ENCODE data around the gene HLX.

Gene HLX

GRCh38 chr1:220876511-220877376, 2.5 kb upstream of the HLX start:
- H3K4me1 ChIP-seq (ENCODE audit: control insufficient read depth, insufficient read depth, low read length), result peaks cover 4% of the 10 kb centered on the region
- no peak overlapping the region for H3K9ac ChIP-seq (ENCODE audit: low read depth, low read length)
- H3K4me3 ChIP-seq (ENCODE audit: low read depth, low read length), result peak overlapping the region; percentile 53
- peaks cover 79% of the 10 kb centered on the region for H3K27me3 ChIP-seq (ENCODE audit: control insufficient read depth, insufficient read depth, low read length)
- H3K9me3 ChIP-seq (ENCODE audit: control insufficient read depth, insufficient read depth, low read length), result no peaks in the 10 kb centered on the region
- H3K36me3 ChIP-seq (ENCODE audit: control insufficient read depth, insufficient read depth, low read length), result no peaks in the 10 kb centered on the region

- Histone ChIP-seq H3K36me3 (ENCODE audit: control insufficient read depth, insufficient read depth, low read length) (no peaks in the 10 kb centered on the region), H3K9ac (ENCODE audit: low read depth, low read length) (no peak overlapping the region), H3K4me3 (ENCODE audit: low read depth, low read length) (peak overlapping the region; percentile 53), H3K4me1 (ENCODE audit: control insufficient read depth, insufficient read depth, low read length) (peaks cover 4% of the 10 kb centered on the region), H3K9me3 (ENCODE audit: control insufficient read depth, insufficient read depth, low read length) (no peaks in the 10 kb centered on the region), H3K27me3 (ENCODE audit: control insufficient read depth, insufficient read depth, low read length) (peaks cover 87% of the 10 kb centered on the region)
Observed at GRCh38 chr1:220877377-220878095, 1.7 kb upstream of the HLX start.

DNA sequence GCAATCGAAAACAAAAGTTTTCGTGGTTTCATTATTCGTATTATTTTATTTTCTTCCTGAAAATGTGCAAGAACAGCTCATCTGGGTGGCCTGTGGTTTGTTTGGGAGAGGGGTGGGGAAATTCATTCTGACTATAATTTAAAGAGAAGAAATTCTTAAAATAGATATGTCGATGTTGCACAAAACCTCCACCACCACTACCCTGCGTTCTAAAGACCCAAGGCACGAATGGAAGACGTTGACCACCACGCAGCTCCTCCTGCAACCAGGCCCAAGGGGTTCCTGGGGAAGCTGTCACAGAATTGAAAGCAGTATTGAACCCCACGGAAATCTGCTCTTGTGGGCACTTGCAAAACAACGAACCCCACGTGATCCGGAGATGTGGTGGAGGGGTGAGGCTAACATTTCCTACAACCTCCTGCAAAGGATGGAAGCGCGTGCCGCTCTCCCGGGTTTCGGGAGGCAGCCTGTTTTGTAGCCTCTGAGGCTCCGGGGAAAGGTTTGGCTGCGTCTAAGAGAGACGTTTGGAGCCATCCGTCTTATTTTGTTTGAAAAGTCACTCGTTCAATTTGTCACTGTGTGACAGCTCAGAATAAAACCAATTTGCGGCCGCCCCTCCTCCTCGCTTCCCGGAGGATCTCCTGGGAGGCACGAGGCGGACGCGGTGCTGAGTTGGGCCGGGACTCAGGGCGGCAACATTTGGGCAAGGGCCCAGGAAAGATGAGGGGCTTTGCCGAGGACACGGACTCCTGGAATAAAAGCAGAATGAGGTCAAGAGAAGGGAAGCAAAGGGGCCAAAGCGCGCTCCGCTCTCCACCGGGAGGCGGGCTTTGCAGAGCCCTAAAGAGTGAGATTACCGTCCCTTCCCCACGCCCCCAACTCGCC, 810 bp upstream of the HLX start:
- Histone ChIP-seq H3K9me3 (ENCODE audit: control insufficient read depth, insufficient read depth, low read length) (no peaks in the 10 kb centered on the region), H3K36me3 (ENCODE audit: control insufficient read depth, insufficient read depth, low read length) (no peaks in the 10 kb centered on the region), H3K4me3 (ENCODE audit: low read depth, low read length) (peak overlapping the region; percentile 53), H3K27me3 (ENCODE audit: control insufficient read depth, insufficient read depth, low read length) (peaks cover 96% of the 10 kb centered on the region), H3K9ac (ENCODE audit: low read depth, low read length) (no peak overlapping the region), H3K4me1 (ENCODE audit: control insufficient read depth, insufficient read depth, low read length) (peaks cover 4% of the 10 kb centered on the region)

GRCh38 chr1:220879509-220880361, 492 bp downstream of the HLX start:
- H3K9me3 ChIP-seq (ENCODE audit: control insufficient read depth, insufficient read depth, low read length), result no peaks in the 10 kb centered on the region
- H3K4me1 ChIP-seq (ENCODE audit: control insufficient read depth, insufficient read depth, low read length), result peaks cover 4% of the 10 kb centered on the region
- no peak overlapping the region for H3K9ac ChIP-seq (ENCODE audit: low read depth, low read length)
- H3K27me3 ChIP-seq (ENCODE audit: control insufficient read depth, insufficient read depth, low read length), result peaks cover 100% of the 10 kb centered on the region
- peak overlapping the region; percentile 53 for H3K4me3 ChIP-seq (ENCODE audit: low read depth, low read length)
- H3K36me3 ChIP-seq (ENCODE audit: control insufficient read depth, insufficient read depth, low read length), result no peaks in the 10 kb centered on the region

DNA sequence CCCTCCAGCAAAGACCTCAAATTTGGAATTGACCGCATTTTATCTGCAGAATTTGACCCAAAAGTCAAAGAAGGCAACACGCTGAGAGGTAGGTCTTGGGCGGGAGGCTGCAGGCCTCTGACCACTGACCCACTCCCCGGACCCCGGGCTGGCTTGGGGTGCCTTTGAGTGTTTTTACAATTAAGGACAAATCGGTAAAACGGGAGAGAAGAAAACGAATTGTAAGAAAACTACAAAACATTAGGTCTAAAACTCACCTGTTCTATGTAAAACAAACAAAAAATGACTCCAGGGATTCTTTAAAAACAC, 1.1 kb downstream of the HLX start:
- H3K36me3 ChIP-seq (ENCODE audit: control insufficient read depth, insufficient read depth, low read length), result no peaks in the 10 kb centered on the region
- H3K9ac ChIP-seq (ENCODE audit: low read depth, low read length), result no peak overlapping the region
- H3K4me1 ChIP-seq (ENCODE audit: control insufficient read depth, insufficient read depth, low read length), result peaks cover 4% of the 10 kb centered on the region
- H3K9me3 ChIP-seq (ENCODE audit: control insufficient read depth, insufficient read depth, low read length), result no peaks in the 10 kb centered on the region
- peak overlapping the region; percentile 53 for H3K4me3 ChIP-seq (ENCODE audit: low read depth, low read length)
- peaks cover 100% of the 10 kb centered on the region for H3K27me3 ChIP-seq (ENCODE audit: control insufficient read depth, insufficient read depth, low read length)

- H3K36me3 ChIP-seq (ENCODE audit: control insufficient read depth, insufficient read depth, low read length), result no peaks in the 10 kb centered on the region
- H3K9ac ChIP-seq (ENCODE audit: low read depth, low read length), result no peak overlapping the region
- peaks cover 4% of the 10 kb centered on the region for H3K4me1 ChIP-seq (ENCODE audit: control insufficient read depth, insufficient read depth, low read length)
- H3K27me3 ChIP-seq (ENCODE audit: control insufficient read depth, insufficient read depth, low read length), result peaks cover 100% of the 10 kb centered on the region
- H3K9me3 ChIP-seq (ENCODE audit: control insufficient read depth, insufficient read depth, low read length), result no peaks in the 10 kb centered on the region
- peak overlapping the region; percentile 32 for H3K4me3 ChIP-seq (ENCODE audit: low read depth, low read length)
Observed at GRCh38 chr1:220880726-220881506, 1.7 kb downstream of the HLX start.

- H3K9ac ChIP-seq (ENCODE audit: low read depth, low read length), result no peak overlapping the region
- peak overlapping the region; percentile 33 for H3K4me3 ChIP-seq (ENCODE audit: low read depth, low read length)
- no peaks in the 10 kb centered on the region for H3K9me3 ChIP-seq (ENCODE audit: control insufficient read depth, insufficient read depth, low read length)
- H3K4me1 ChIP-seq (ENCODE audit: control insufficient read depth, insufficient read depth, low read length), result peaks cover 4% of the 10 kb centered on the region
- H3K27me3 ChIP-seq (ENCODE audit: control insufficient read depth, insufficient read depth, low read length), result peaks cover 100% of the 10 kb centered on the region
- H3K36me3 ChIP-seq (ENCODE audit: control insufficient read depth, insufficient read depth, low read length), result no peaks in the 10 kb centered on the region
Observed at GRCh38 chr1:220882061-220882891, 3.0 kb downstream of the HLX start.

- peaks cover 100% of the 10 kb centered on the region for H3K27me3 ChIP-seq (ENCODE audit: control insufficient read depth, insufficient read depth, low read length)
- H3K4me1 ChIP-seq (ENCODE audit: control insufficient read depth, insufficient read depth, low read length), result peaks cover 4% of the 10 kb centered on the region
- H3K4me3 ChIP-seq (ENCODE audit: low read depth, low read length), result peak overlapping the region; percentile 45
- H3K9me3 ChIP-seq (ENCODE audit: control insufficient read depth, insufficient read depth, low read length), result no peaks in the 10 kb centered on the region
- no peaks in the 10 kb centered on the region for H3K36me3 ChIP-seq (ENCODE audit: control insufficient read depth, insufficient read depth, low read length)
- no peak overlapping the region for H3K9ac ChIP-seq (ENCODE audit: low read depth, low read length)
Observed at GRCh38 chr1:220884109-220884980, 5.1 kb downstream of the HLX start.

GRCh38 chr1:220884981-220885918, 6.0 kb downstream of the HLX start:
- Histone ChIP-seq H3K27me3 (ENCODE audit: control insufficient read depth, insufficient read depth, low read length) (peaks cover 100% of the 10 kb centered on the region), H3K4me1 (ENCODE audit: control insufficient read depth, insufficient read depth, low read length) (peaks cover 4% of the 10 kb centered on the region), H3K36me3 (ENCODE audit: control insufficient read depth, insufficient read depth, low read length) (no peaks in the 10 kb centered on the region), H3K9me3 (ENCODE audit: control insufficient read depth, insufficient read depth, low read length) (no peaks in the 10 kb centered on the region), H3K4me3 (ENCODE audit: low read depth, low read length) (peak overlapping the region; percentile 45), H3K9ac (ENCODE audit: low read depth, low read length) (no peak overlapping the region)
